Esophagus (tissue), 2 donors: ENCODE data around the gene MAP3K19. TPM values are rescaled to one million over a fixed set of nuclear protein-coding genes. Genes with fewer than 3 reads are reported as not detected.
A peak's percentile ranks its signal among the peaks of the same experiment; 100 is the strongest.
"Not testable (repeated sequence)": the region's sequence is repeated elsewhere in the genome, so short reads cannot be mapped to it uniquely, and the experiment has no call there.

Experiments
- H3K27ac ChIP-seq, 2 donors: one replicate each; pipeline ENCODE4 v1.5.1; 2013; ENCODE audit warnings: low read depth in 2 of 2, mild to moderate bottlenecking in 2 of 2, inconsistent platforms in 1 of 2, low read length in 1 of 2, moderate library complexity in 1 of 2
- H3K27me3 ChIP-seq, 2 donors: one replicate each; pipeline ENCODE4 v1.6.1; 2013; ENCODE audit warnings: low read length in 2 of 2, control low read depth in 1 of 2, mild to moderate bottlenecking in 1 of 2; ENCODE audit not compliant: insufficient read depth in 2 of 2, control insufficient read depth in 1 of 2
- H3K36me3 ChIP-seq, 2 donors: one replicate each; pipeline ENCODE4 v1.6.1; 2013; ENCODE audit warnings: low read length in 1 of 2; ENCODE audit not compliant: control insufficient read depth in 2 of 2, insufficient read depth in 2 of 2
- H3K4me1 ChIP-seq, 2 donors: one replicate each; pipeline ENCODE4 v1.6.1; 2013; ENCODE audit warnings: low read length in 1 of 2; ENCODE audit not compliant: control insufficient read depth in 2 of 2, insufficient read depth in 2 of 2
- H3K4me3 ChIP-seq, 2 donors: one replicate each; pipeline ENCODE4 v1.5.1; 2013; ENCODE audit warnings: low read length in 2 of 2, mild to moderate bottlenecking in 2 of 2, low read depth in 1 of 2, moderate library complexity in 1 of 2
- H3K9me3 ChIP-seq, 2 donors: one replicate each; pipeline ENCODE4 v1.6.1; 2013; ENCODE audit warnings: mild to moderate bottlenecking in 2 of 2, low read depth in 1 of 2, low read length in 1 of 2, moderate library complexity in 1 of 2; ENCODE audit not compliant: control insufficient read depth in 2 of 2, insufficient read depth in 1 of 2
- WGBS, 2 donors: extraction: QIAGEN DNeasy Blood & Tissue Kit; methylation state at CpG; one replicate each; pipeline ENCODE4 v1.1.7; 2013; 5-methylcytosine and 5-hydroxymethylcytosine counted together
- polyA plus RNA-seq, 2 donors: library from polyadenylated mRNA; stranded (reverse); fragments of 200-250 nt; gene quantifications; one replicate each; pipeline ENCODE4 v1.2.3, GENCODE V29; 2013
- donor health status: healthy with polysubstance abuse.
- donor health status: Bipolar disorder and iron deficiency.

The MAP3K19 gene
- polyA plus RNA-seq, 2 donors: not detected

DNA sequence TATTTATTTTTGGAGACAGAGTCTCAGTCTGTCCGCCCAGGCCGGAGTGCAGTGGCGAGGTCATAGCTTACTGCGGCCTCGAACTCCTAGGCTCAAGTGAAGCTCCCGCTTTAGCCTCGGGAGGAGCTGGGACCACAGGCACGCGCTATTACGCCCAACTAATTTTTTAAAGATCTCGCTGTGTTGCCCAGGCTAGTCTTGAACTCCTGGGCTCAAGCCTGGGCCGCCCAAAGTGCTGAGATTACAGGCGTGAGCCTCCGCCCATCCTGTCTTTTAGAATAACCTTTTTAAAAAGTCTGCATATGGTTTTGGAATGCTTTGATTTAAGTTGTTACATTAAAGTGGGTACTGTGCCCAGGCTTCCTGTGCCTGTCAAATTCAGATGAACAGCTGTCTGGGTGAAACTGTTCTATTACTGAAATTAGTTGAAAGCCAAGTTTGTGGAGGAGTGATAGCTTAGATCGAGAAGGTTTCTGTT, 5.8 kb upstream of the MAP3K19 start:
- H3K9me3 ChIP-seq: no peaks in the 10 kb centered on the region
- no peaks in the 10 kb centered on the region for H3K36me3 ChIP-seq
- H3K4me1 ChIP-seq: no peaks in the 10 kb centered on the region
- 8% methylated on average over 15 of the region's 15 CpGs for WGBS, 2 donors
- no peaks in the 10 kb centered on the region for H3K27me3 ChIP-seq
- peak overlapping the region; percentile 94 to 99 for H3K27ac ChIP-seq
- H3K4me3 ChIP-seq: peak overlapping the region; percentile 72 to 98

DNA sequence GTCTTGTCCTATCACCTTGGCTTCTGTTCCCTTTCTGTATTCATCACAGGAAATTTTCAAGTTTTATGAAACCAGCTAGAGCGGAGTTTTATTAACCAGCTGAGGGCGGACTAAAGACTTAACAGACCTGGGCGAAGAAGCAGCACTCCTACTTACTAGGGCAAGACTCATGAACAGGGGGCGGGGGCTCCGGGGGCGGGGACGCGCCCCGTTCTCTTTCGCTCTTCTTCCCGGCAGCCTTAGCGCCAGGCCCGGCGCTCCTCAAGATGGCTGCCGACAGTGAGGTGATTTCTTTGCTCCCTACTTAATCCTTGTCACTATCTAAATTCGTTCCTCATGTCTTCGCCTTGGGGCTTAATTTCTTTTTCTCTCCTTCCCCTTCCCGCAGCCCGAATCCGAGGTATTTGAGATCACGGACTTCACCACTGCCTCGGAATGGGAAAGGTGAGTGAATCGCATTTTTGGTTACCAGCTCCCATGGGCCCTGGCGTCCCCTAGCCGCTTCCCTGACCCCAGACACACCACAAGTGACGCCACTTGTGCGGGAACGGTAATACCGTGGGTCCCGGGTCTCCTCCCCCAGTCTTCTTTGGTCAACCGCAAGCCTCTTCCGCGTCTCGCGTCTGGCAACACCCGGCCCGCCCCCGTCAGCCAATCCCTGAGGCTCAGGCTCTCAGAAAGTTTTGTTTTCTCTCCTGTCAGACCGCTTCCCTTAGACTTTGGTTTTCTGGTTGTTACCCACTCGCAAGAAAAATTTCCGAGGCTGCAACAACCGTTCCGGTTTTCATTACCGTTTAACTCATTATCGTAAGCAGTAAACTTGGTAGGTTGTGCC, 5.0 kb upstream of the MAP3K19 start, which contains the start of gene RAB3GAP1:
Gene RAB3GAP1 (plus strand): TSS at position 251 of the 835 bp plus-strand sequence. CDS start 16 bp downstream, at position 267.
- Histone ChIP-seq H3K27me3 (no peaks in the 10 kb centered on the region), H3K36me3 (no peaks in the 10 kb centered on the region), H3K27ac (peak within 1 kb of the TSS; percentile 94 to 99), H3K9me3 (no peaks in the 10 kb centered on the region), H3K4me1 (no peaks in the 10 kb centered on the region), H3K4me3 (peak within 1 kb of the TSS; percentile 72 to 98)
- whole genome bisulfite sequencing, 2 donors: 0 to 1% methylated on average over 45 of the region's 45 CpGs

- H3K4me1 ChIP-seq: no peaks in the 10 kb centered on the region
- no peak overlapping the region for H3K27ac ChIP-seq
- no peak overlapping the region for H3K4me3 ChIP-seq
- 86 to 91% methylated on average over 6 of the region's 6 CpGs for WGBS, 2 donors
- H3K27me3 ChIP-seq: no peaks in the 10 kb centered on the region
- no peaks in the 10 kb centered on the region for H3K9me3 ChIP-seq
- no peaks in the 10 kb centered on the region for H3K36me3 ChIP-seq
These were observed 3.4 kb upstream of the MAP3K19 start for GRCh38 chr2:135050684-135051083.

DNA sequence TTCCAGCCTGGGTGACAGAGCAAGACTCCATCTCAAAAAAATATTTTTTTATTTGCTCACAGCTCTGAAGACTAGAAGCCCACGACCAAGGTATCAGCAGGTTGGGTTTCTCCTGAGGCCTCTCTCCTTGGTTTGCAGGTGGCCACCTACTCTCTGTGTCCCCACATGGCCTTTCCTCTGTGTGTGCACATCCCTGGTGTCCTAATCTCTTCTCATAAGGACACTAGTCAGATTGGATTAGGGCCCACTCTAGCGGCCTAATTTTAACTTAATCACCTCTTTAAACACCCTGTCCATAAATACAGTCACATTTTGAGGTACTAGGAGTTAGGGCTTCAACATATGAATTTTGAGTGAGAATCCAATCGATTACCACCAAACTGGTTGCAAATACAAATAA, 2.9 kb upstream of the MAP3K19 start:
- H3K9me3 ChIP-seq: no peaks in the 10 kb centered on the region
- H3K27ac ChIP-seq: no peak overlapping the region
- H3K4me1 ChIP-seq: no peaks in the 10 kb centered on the region
- WGBS, 2 donors: 69 to 82% methylated on average over 3 of the region's 3 CpGs
- H3K36me3 ChIP-seq: no peaks in the 10 kb centered on the region
- no peak overlapping the region for H3K4me3 ChIP-seq
- H3K27me3 ChIP-seq: no peaks in the 10 kb centered on the region

GRCh38 chr2:135048122-135048521, 875 bp upstream of the MAP3K19 start:
- no peaks in the 10 kb centered on the region for H3K36me3 ChIP-seq
- WGBS, 2 donors: 81 to 85% methylated on average over 6 of the region's 6 CpGs
- no peaks in the 10 kb centered on the region for H3K9me3 ChIP-seq
- H3K27ac ChIP-seq: no peak overlapping the region
- no peak overlapping the region for H3K4me3 ChIP-seq
- H3K27me3 ChIP-seq: no peaks in the 10 kb centered on the region
- no peaks in the 10 kb centered on the region for H3K4me1 ChIP-seq

GRCh38 chr2:135043345-135043744, 3.9 kb downstream of the MAP3K19 start:
- WGBS, 2 donors: 65 to 67% methylated on average over 2 of the region's 2 CpGs

GRCh38 chr2:135037831-135038230, 9.4 kb downstream of the MAP3K19 start:
- 72% methylated on average over 3 of the region's 3 CpGs for WGBS, 2 donors
- Histone ChIP-seq H3K4me1 (no peaks in the 10 kb centered on the region), H3K4me3 (no peak overlapping the region), H3K36me3 (no peaks in the 10 kb centered on the region), H3K9me3 (no peaks in the 10 kb centered on the region), H3K27me3 (no peaks in the 10 kb centered on the region), H3K27ac (no peak overlapping the region)

More at GRCh38 chr2:135043345-135043744, 3.9 kb downstream of the MAP3K19 start:
- Histone ChIP-seq H3K9me3 (no peaks in the 10 kb centered on the region), H3K27ac (no peak overlapping the region), H3K27me3 (no peaks in the 10 kb centered on the region), H3K36me3 (no peaks in the 10 kb centered on the region), H3K4me1 (no peaks in the 10 kb centered on the region), H3K4me3 (no peak overlapping the region)

GRCh38 chr2:135033216-135033615, 14.0 kb downstream of the MAP3K19 start:
- not testable (repeated sequence) for H3K27ac ChIP-seq, H3K9me3 ChIP-seq, H3K27me3 ChIP-seq, H3K4me1 ChIP-seq, H3K4me3 ChIP-seq, H3K36me3 ChIP-seq
- 90 to 93% methylated on average over 6 to 23 of the region's 33 CpGs for WGBS, 2 donors

DNA sequence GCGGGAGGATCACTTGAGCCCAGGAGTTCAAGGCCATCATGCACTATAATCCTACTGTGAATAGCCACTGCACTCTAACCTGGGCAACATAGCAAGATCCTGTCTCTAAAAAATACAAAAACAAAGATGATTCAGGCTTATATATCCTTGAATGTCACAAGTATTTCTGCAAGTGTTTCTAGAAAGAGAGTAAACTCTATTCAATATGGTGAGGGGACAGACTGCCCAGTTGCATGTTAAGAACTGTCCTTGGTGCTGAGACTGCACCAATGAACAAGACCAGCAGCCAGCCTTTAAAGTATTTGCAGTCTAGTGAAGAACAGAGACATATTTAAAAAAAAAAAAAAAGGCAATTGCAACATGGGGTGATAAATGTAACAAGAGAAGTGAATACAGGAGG, 16.4 kb downstream of the MAP3K19 start:
- no peak overlapping the region for H3K27ac ChIP-seq
- WGBS, 2 donors: 90 to 91% methylated on average over 1 of the region's 1 CpG
- no peaks in the 10 kb centered on the region for H3K9me3 ChIP-seq
- H3K27me3 ChIP-seq: no peaks in the 10 kb centered on the region
- H3K4me1 ChIP-seq: no peaks in the 10 kb centered on the region
- H3K36me3 ChIP-seq: no peaks in the 10 kb centered on the region
- no peak overlapping the region for H3K4me3 ChIP-seq
